ENCODE data around the gene NEUROG3. TPM values are rescaled to one million over a fixed set of nuclear protein-coding genes. Genes with fewer than 3 reads are reported as not detected.

The NEUROG3 gene
- total and polyA plus RNA-seq, 10 of the 15 experiments (the other 5 are each of a cell fraction or from before 2014, with no cell fraction given) = not detected

DNA sequence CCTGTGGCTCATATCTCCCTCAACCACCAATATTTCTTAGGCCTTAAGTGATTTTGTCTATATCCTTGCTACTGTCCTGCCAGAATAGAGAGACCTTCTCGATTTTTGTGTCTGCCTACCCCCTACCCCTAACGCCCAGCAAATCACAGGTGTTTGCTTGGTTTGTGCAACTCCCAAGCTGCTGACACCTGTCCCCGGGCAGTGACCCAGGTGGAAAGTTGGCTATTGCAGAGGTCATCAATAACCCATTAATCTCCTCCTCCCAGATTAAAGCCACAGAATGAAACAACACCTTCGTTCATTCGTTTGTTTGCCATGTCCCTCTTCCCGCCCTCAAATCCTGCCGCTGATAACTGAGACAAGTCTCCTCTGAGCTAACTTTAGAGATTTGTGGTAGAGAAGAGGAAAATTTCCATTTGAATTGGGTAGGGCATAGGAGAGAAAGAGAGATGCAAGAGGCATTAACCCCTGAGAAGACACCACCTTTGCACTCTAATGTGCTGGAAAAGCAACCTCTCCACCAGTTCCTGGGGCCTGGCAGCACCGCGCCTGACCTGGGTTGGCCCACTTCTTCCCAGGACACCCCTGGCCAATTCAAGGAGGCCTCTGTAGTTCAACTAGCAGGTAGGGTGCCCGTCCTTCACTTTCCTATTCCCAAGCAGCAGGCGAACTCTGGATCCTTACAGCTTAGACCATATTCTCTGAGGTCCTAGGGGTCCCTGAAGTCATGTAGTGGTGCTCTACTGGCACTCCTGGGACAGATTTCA is 3.0 kb downstream of the NEUROG3 start:
- ChIA-PET POLR2A (no interaction called here), RAD21 (ENCODE audit: unreplicated experiment) (no interaction called here), SMC1A (ENCODE audit: uncharacterized antibody, unreplicated experiment) (no interaction called here), CTCF (interaction anchor here (0.6 kb wide), 1 partner anchor 177 kb away, joined by 3 read pairs; no protein-coding TSS in a partner anchor)
- FAIRE-seq = no peak
- H3K36me3 ChIP-seq (ENCODE audit: control insufficient read depth in 2 of 2, insufficient read depth in 2 of 2, low read length in 1 of 2) = no peaks in the 10 kb centered on the region
- H3K4me1 ChIP-seq (ENCODE audit: control insufficient read depth, insufficient read depth, low read length) = peaks cover 8% of the 10 kb centered on the region; the same call in 1 of the 2 replicates
- peaks cover 18 to 29% of the 10 kb centered on the region in 2 experiments for H3K27me3 ChIP-seq (replicated peaks in 1 of 2; ENCODE audit: control insufficient read depth in 2 of 2, insufficient read depth in 2 of 2, low read length in 1 of 2)
- no peak overlapping the region for H3K4me3 ChIP-seq
- 14% methylated on average over 11 of the region's 11 CpGs for WGBS (ENCODE audit: insufficient coverage, insufficient replicate concordance, low lambda C conversion rate, missing lambda C conversion rate)
- in situ Hi-C loops (cut with MboI) = no loop called here
- no peak for DNase-seq (ENCODE audit: low read depth, low spot score)
- no peak overlapping the region for H3K27ac ChIP-seq (ENCODE audit: control insufficient read depth, insufficient read depth)
- no peak for ATAC-seq
- H3K79me2 ChIP-seq (ENCODE audit: control insufficient read depth, insufficient read depth, low read length) = no peaks in the 10 kb centered on the region
- H3K9ac ChIP-seq (ENCODE audit: control insufficient read depth, insufficient read depth, low read length) = no peak overlapping the region
- BruUV-seq (replicated peaks) = no TSS peak
- H3K9me3 ChIP-seq (replicated peaks; ENCODE audit: control insufficient read depth, insufficient read depth, low read length) = no peaks in the 10 kb centered on the region; the same call in 2 of the 3 replicates
- H4K20me1 ChIP-seq (ENCODE audit: control insufficient read depth, insufficient read depth) = no peaks in the 10 kb centered on the region
- no peak for TF ChIP-seq FOS (IDR thresholded peaks at IDR 0.05; ENCODE audit: borderline replicate concordance, extremely low read depth, insufficient read length)
- no peak for TF ChIP-seq BRCA1 (IDR thresholded peaks at IDR 0.05; ENCODE audit: low read depth, low read length)
- TF ChIP-seq KDM1A (IDR thresholded peaks at IDR 0.05; ENCODE audit: borderline replicate concordance) = no peak
- TF ChIP-seq CHD4 (IDR thresholded peaks at IDR 0.05) = no peak
- no peak for TF ChIP-seq POLR2AphosphoS5 (IDR thresholded peaks at IDR 0.05; ENCODE audit: low read length)
- TF ChIP-seq, protein P1, sequence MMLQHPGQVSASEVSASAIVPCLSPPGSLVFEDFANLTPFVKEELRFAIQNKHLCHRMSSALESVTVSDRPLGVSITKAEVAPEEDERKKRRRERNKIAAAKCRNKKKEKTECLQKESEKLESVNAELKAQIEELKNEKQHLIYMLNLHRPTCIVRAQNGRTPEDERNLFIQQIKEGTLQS (IDR thresholded peaks at IDR 0.05; ENCODE audit: borderline replicate concordance, extremely low read depth, low read depth, low read length) = no peak
- TF ChIP-seq PBX3 (IDR thresholded peaks at IDR 0.05; ENCODE audit: insufficient replicate concordance, low read depth, low read length) = no peak
- no peak for TF ChIP-seq RCOR1 (conservative IDR thresholded peaks at IDR 0.05; ENCODE audit: low read depth, low read length)
- TF ChIP-seq PAX8 (IDR thresholded peaks at IDR 0.05) = no peak
- no peak for TF ChIP-seq IKZF1 (conservative IDR thresholded peaks at IDR 0.05)
- no peak for TF ChIP-seq MXI1 (IDR thresholded peaks at IDR 0.05; ENCODE audit: low read depth, low read length)
- TF ChIP-seq SRF (IDR thresholded peaks at IDR 0.05; ENCODE audit: low read depth in 2 of 2, low read length in 2 of 2) = no peak
- TF ChIP-seq HCFC1 (IDR thresholded peaks at IDR 0.05; ENCODE audit: low read length) = no peak
- H3K4me2 ChIP-seq (ENCODE audit: control insufficient read depth, insufficient read depth) = no peak overlapping the region
- intact Hi-C loops (cut with micrococcal nuclease; ENCODE audit: unreplicated experiment) = no loop called here
- no peak overlapping the region for H2AFZ ChIP-seq (ENCODE audit: control insufficient read depth, low read depth, low read length)

All from GM12878 (cell line).